Panc1 (cell line): Measurements from ENCODE around the gene TMEM182. TPM values are rescaled to one million over a fixed set of nuclear protein-coding genes. Genes with fewer than 3 reads are reported as not detected.

ENCODE experiments used
- ATAC-seq: fragments of 200-7000 bp; cut with Tn5 transposase; 2 replicates; pipeline ENCODE4 v1.9.1; 2020; ENCODE audit warnings: mild to moderate bottlenecking, moderate library complexity
- BruUV-seq: library from RNA; stranded (reverse); fragments of 400-500 nt; replicated peaks from 2 replicates; lab custom pipeline; 2021; lab: Mats Ljungman, UMichigan
- CTCF ChIA-PET: fragments of 300-600 bp; sonication (Branson Sonifier 250); formaldehyde crosslinking; loops from one replicate; lab custom pipeline; 2022; ENCODE audit warnings: antibody characterized with exemption; lab: Charles Lee
- POLR2A ChIA-PET: fragments of 300-600 bp; sonication (Branson Sonifier 250); formaldehyde crosslinking; loops from one replicate; lab custom pipeline; 2022; ENCODE audit warnings: antibody characterized with exemption; lab: Charles Lee
- DNase-seq: peaks from one replicate; pipeline ENCODE4 v3.0.0-alpha.2; 2010; ENCODE audit warnings: low read depth, low spot score
- H3K27ac ChIP-seq: 2 replicates; pipeline ENCODE4 v1.5.1; 2011; ENCODE audit warnings: mild to moderate bottlenecking, low read length, inconsistent platforms
- H3K27me3 ChIP-seq: fragments of 200-500 bp; sonication (Bioruptor generic); 2 replicates; pipeline ENCODE4 v1.6.0; 2014; ENCODE audit warnings: low read length, inconsistent platforms; ENCODE audit not compliant: control insufficient read depth, insufficient read depth
- H3K36me3 ChIP-seq: fragments of 200-500 bp; sonication (Bioruptor generic); 2 replicates; pipeline ENCODE4 v1.5.1; 2014; ENCODE audit warnings: inconsistent platforms, mild to moderate bottlenecking, low read length, moderate library complexity; ENCODE audit not compliant: control insufficient read depth, insufficient read depth
- H3K4me1 ChIP-seq: 2 replicates; pipeline ENCODE4 v1.5.1; 2011; ENCODE audit warnings: inconsistent platforms, mild to moderate bottlenecking, low read length, moderate library complexity; ENCODE audit not compliant: control insufficient read depth, insufficient read depth
- H3K4me3 ChIP-seq, 2 experiments: 2 replicates each; pipeline ENCODE4 v1.5.1; 2011 to 2012; ENCODE audit warnings: low read depth in 2 of 2, low read length in 2 of 2, mild to moderate bottlenecking in 2 of 2, inconsistent platforms in 1 of 2, moderate library complexity in 1 of 2
- H3K9me3 ChIP-seq: fragments of 200-500 bp; sonication (Bioruptor generic); 2 replicates; pipeline ENCODE4 v1.5.1; 2014; ENCODE audit warnings: low read depth, mild to moderate bottlenecking, inconsistent platforms, low read length, moderate library complexity; ENCODE audit not compliant: control insufficient read depth, insufficient read depth
- POLR2AphosphoS5 ChIP-seq: IDR thresholded peaks from 2 replicates; pipeline ENCODE4 v1.6.1; 2012; ENCODE audit warnings: mild to moderate bottlenecking, low read depth, low read length, moderate library complexity
- SIN3A ChIP-seq: IDR thresholded peaks from 2 replicates; pipeline ENCODE4 v1.6.1; 2012; ENCODE audit warnings: low read depth, mild to moderate bottlenecking, low read length, moderate library complexity, borderline replicate concordance; ENCODE audit not compliant: insufficient read depth
- in situ Hi-C: cut with HindIII; loops from 2 replicates; pipeline ENCODE4 v1.10.0; 2016; ENCODE audit warnings: low sequenced_read_pairs, low pct_unique_long_range_greater_than_20kb
- intact Hi-C: fragments of 100-400 bp; cut with micrococcal nuclease; formaldehyde crosslinking; loops from one replicate; pipeline ENCODE4 v1.10.0; 2022; ENCODE audit not compliant: unreplicated experiment
- total RNA-seq: library from RNA; stranded (reverse); gene quantifications from one replicate; pipeline ENCODE4 v1.2.1, GENCODE V29; 2021; ENCODE audit not compliant: unreplicated experiment
- TF ChIP-seq, protein P1 (sequence below), 2 experiments: IDR thresholded peaks; 2 replicates each; pipeline ENCODE4 v1.6.1; 2011 to 2012; ENCODE audit warnings: low read depth in 2 of 2, control low read depth in 1 of 2, low read length in 1 of 2, mild to moderate bottlenecking in 1 of 2, moderate library complexity in 1 of 2; ENCODE audit not compliant: insufficient read depth in 1 of 2
- TF ChIP-seq, protein P2 (sequence below): fragments of 450-650 bp; IDR thresholded peaks from 2 replicates; pipeline ENCODE4 v1.5.1; 2017; ENCODE audit warnings: mild to moderate bottlenecking

Gene TMEM182
- total RNA-seq, 1 experiment from 2014 or later, result 6.2 TPM

DNA sequence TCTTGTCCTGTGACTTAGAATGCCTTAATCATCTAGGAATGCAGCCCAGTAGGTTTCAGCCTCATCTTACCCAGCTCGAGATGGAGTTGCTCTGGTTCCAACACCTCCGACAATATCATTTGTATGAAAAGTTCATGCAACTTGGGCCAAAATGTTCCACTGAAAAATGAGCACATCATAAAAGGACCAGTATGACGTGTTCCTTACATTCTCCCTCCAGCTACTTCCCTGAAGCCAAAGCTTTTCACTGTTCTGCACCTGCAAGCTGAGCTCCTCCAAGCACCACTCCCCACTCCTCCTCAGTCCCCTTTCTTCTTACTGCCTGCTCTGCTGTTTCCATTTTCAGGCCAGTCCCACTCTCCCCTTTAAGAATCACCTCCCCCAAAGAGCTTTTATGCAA is 23.1 kb downstream of the TMEM182 start:
- no peak for ATAC-seq
- no peak for DNase-seq
- no peaks in the 10 kb centered on the region for H3K27me3 ChIP-seq
- POLR2A ChIA-PET, result interaction anchor here (0.7 kb wide), 1 partner anchor 20 kb away, joined by 4 read pairs; no protein-coding TSS in a partner anchor
- in situ Hi-C loops (no loop called here), intact Hi-C loops (no loop called here)
- no peaks in the 10 kb centered on the region for H3K9me3 ChIP-seq
- H3K27ac ChIP-seq, result no peak overlapping the region
- no peaks in the 10 kb centered on the region for H3K36me3 ChIP-seq
- TF ChIP-seq, protein P1, sequence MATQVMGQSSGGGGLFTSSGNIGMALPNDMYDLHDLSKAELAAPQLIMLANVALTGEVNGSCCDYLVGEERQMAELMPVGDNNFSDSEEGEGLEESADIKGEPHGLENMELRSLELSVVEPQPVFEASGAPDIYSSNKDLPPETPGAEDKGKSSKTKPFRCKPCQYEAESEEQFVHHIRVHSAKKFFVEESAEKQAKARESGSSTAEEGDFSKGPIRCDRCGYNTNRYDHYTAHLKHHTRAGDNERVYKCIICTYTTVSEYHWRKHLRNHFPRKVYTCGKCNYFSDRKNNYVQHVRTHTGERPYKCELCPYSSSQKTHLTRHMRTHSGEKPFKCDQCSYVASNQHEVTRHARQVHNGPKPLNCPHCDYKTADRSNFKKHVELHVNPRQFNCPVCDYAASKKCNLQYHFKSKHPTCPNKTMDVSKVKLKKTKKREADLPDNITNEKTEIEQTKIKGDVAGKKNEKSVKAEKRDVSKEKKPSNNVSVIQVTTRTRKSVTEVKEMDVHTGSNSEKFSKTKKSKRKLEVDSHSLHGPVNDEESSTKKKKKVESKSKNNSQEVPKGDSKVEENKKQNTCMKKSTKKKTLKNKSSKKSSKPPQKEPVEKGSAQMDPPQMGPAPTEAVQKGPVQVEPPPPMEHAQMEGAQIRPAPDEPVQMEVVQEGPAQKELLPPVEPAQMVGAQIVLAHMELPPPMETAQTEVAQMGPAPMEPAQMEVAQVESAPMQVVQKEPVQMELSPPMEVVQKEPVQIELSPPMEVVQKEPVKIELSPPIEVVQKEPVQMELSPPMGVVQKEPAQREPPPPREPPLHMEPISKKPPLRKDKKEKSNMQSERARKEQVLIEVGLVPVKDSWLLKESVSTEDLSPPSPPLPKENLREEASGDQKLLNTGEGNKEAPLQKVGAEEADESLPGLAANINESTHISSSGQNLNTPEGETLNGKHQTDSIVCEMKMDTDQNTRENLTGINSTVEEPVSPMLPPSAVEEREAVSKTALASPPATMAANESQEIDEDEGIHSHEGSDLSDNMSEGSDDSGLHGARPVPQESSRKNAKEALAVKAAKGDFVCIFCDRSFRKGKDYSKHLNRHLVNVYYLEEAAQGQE (IDR thresholded peaks at IDR 0.05; ENCODE audit: insufficient read depth in 1 of 2, low read depth in 2 of 2, low read length in 1 of 2), result no peak
- no peak for TF ChIP-seq SIN3A
- TF ChIP-seq POLR2AphosphoS5, result no peak
- no peaks in the 10 kb centered on the region for H3K4me1 ChIP-seq
- no TSS peak for BruUV-seq
- no peak overlapping the region for H3K4me3 ChIP-seq
- CTCF ChIA-PET, result no interaction called here

DNA sequence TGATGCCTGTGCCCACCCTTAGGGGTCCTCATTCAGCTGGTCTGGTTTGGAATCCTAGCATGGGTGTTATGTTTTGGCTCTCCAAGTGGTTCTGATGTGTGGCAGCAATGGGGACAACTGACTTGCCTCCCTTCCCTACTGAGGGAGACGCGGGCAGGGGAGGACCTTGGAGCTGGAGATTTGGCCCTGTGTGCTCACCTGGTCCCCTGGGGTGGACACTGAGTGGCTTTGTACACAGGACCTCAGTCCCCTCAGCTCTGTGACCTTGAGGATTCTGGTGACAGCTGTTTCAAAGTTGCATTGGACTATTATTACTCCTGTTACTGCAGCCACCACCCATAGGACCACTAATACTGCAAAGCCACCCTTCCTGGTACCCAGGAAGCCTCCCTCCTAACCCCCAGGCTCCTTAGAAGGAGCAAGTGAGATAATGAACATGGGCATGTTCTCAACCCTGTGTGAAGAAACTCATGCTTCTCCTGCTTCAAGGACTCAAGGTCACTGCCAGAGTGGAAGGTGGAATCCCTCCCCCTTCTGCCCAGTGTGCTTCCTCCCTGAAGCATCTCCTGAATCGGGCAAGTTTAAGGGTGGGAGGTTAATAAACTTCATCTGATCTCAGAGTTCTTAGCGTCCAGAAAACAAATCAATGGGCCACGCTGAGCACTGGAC is 26.5 kb downstream of the TMEM182 start:
- no peak for ATAC-seq
- TF ChIP-seq, protein P2, sequence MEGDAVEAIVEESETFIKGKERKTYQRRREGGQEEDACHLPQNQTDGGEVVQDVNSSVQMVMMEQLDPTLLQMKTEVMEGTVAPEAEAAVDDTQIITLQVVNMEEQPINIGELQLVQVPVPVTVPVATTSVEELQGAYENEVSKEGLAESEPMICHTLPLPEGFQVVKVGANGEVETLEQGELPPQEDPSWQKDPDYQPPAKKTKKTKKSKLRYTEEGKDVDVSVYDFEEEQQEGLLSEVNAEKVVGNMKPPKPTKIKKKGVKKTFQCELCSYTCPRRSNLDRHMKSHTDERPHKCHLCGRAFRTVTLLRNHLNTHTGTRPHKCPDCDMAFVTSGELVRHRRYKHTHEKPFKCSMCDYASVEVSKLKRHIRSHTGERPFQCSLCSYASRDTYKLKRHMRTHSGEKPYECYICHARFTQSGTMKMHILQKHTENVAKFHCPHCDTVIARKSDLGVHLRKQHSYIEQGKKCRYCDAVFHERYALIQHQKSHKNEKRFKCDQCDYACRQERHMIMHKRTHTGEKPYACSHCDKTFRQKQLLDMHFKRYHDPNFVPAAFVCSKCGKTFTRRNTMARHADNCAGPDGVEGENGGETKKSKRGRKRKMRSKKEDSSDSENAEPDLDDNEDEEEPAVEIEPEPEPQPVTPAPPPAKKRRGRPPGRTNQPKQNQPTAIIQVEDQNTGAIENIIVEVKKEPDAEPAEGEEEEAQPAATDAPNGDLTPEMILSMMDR, result no peak
- TF ChIP-seq, protein P1 (IDR thresholded peaks at IDR 0.05; ENCODE audit: insufficient read depth in 1 of 2, low read depth in 2 of 2, low read length in 1 of 2), result no peak
- no peak for TF ChIP-seq POLR2AphosphoS5
- no peak for DNase-seq
- no peaks in the 10 kb centered on the region for H3K27me3 ChIP-seq
- POLR2A ChIA-PET, result no interaction called here
- no TSS peak for BruUV-seq
- H3K4me3 ChIP-seq, result no peak overlapping the region
- CTCF ChIA-PET, result no interaction called here
- no peaks in the 10 kb centered on the region for H3K9me3 ChIP-seq
- in situ Hi-C loops, result no loop called here
- H3K4me1 ChIP-seq, result no peaks in the 10 kb centered on the region
- no peaks in the 10 kb centered on the region for H3K36me3 ChIP-seq
- H3K27ac ChIP-seq, result no peak overlapping the region
- intact Hi-C loops, result no loop called here
